Astrocyte of the spinal cord (primary cell): ENCODE results near the gene SH3YL1.

Experiments used
- DNase-seq: peaks from one replicate; pipeline ENCODE4 v3.0.0; 2011; ENCODE audit warnings: low read depth, low spot score
- H3K4me3 ChIP-seq: 2 replicates; pipeline ENCODE4 v1.5.1; 2011; ENCODE audit warnings: low read depth, mild to moderate bottlenecking, low read length, moderate library complexity
- in situ Hi-C: cut with HindIII; loops from 2 replicates; pipeline ENCODE4 v1.10.0; 2017; ENCODE audit warnings: low sequenced_read_pairs
- TF ChIP-seq, protein P1 (sequence below): IDR thresholded peaks from 2 replicates; pipeline ENCODE4 v1.5.1; 2012; ENCODE audit warnings: low read depth, mild to moderate bottlenecking, low read length, inconsistent platforms

The SH3YL1 gene

GRCh38 chr2:281381-281780, 17.5 kb upstream of the SH3YL1 start:
- no peak for DNase-seq
- H3K4me3 ChIP-seq = no peak overlapping the region
- TF ChIP-seq, protein P1, sequence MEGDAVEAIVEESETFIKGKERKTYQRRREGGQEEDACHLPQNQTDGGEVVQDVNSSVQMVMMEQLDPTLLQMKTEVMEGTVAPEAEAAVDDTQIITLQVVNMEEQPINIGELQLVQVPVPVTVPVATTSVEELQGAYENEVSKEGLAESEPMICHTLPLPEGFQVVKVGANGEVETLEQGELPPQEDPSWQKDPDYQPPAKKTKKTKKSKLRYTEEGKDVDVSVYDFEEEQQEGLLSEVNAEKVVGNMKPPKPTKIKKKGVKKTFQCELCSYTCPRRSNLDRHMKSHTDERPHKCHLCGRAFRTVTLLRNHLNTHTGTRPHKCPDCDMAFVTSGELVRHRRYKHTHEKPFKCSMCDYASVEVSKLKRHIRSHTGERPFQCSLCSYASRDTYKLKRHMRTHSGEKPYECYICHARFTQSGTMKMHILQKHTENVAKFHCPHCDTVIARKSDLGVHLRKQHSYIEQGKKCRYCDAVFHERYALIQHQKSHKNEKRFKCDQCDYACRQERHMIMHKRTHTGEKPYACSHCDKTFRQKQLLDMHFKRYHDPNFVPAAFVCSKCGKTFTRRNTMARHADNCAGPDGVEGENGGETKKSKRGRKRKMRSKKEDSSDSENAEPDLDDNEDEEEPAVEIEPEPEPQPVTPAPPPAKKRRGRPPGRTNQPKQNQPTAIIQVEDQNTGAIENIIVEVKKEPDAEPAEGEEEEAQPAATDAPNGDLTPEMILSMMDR = no peak
- in situ Hi-C loops = no loop called here

- in situ Hi-C loops = no loop called here
- TF ChIP-seq, protein P1 = no peak
- no peak overlapping the region for H3K4me3 ChIP-seq
- no peak for DNase-seq
These were observed 16.8 kb upstream of the SH3YL1 start for GRCh38 chr2:280650-281110.

GRCh38 chr2:279956-280649, 16.3 kb upstream of the SH3YL1 start:
- DNase-seq = no peak
- H3K4me3 ChIP-seq = no peak overlapping the region
- TF ChIP-seq, protein P1 = no peak
- in situ Hi-C loops = no loop called here

- DNase-seq = no peak
- TF ChIP-seq, protein P1 = no peak
- in situ Hi-C loops = no loop called here
- H3K4me3 ChIP-seq = no peak overlapping the region
These were observed 15.5 kb upstream of the SH3YL1 start for GRCh38 chr2:279366-279765.

GRCh38 chr2:278927-279320, 15.1 kb upstream of the SH3YL1 start:
- no peak overlapping the region for H3K4me3 ChIP-seq
- no peak for DNase-seq
- TF ChIP-seq, protein P1 = no peak
- in situ Hi-C loops = no loop called here

GRCh38 chr2:278312-278926, 14.6 kb upstream of the SH3YL1 start:
- H3K4me3 ChIP-seq = no peak overlapping the region
- in situ Hi-C loops = no loop called here
- DNase-seq = no peak
- TF ChIP-seq, protein P1 = no peak
